GM18909 (cell line): ENCODE measurements around the gene HOXA10.

Experiments
- ATAC-seq: cut with Tn5 transposase; IDR thresholded peaks from one replicate; pipeline ENCODE4 v1.9.1; 2021; ENCODE audit warnings: mild to moderate bottlenecking; ENCODE audit not compliant: unreplicated experiment, poor library complexity

The HOXA10 gene

DNA sequence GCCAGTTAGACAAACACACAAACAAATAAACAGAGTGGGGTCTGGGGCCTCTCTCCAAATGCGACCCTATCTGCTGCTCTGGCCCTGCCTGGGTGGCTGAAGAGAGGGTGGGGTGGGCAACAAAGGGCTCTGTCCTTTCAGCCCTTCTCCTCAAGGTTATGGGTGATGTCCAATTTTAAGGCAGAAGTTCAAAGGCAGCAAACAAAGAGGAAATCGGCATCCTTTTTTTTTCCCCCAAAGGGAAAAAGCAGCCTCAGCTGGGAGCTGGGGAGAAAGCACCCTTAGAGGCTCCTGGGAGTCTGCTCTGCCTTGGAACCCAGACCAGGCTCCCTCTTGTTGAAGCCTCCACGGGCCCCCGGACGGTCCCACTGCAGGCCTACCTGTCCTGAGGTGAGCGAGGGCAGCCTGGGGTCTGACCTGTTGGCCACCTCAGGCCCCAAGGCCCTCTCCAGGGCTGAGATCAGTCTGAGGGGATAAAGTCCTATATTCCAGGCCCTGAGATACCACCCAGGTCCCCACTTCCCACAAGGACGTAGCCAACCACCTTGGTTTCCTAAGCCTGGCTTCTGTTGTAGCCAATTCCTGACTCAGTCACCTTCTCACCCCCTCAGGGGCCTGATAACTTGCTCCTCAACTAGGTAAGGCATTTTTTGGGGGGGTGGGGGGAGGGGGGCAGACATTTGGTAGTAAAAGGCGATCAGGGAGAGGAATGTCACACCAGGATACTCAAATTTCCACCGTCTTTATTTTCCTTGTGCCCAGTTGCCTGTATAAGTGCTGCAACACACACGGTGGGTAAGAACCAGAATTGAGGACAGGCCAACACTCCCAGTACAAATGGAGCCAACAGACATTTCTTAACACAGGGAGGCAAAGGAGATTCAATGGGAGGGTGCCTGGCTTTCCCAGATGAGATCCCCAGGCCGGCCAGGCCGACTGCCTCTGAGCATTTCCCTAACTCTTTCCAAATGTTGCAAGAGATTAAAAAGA is 6.6 kb upstream of the HOXA10 start:
- no peak for ATAC-seq

DNA sequence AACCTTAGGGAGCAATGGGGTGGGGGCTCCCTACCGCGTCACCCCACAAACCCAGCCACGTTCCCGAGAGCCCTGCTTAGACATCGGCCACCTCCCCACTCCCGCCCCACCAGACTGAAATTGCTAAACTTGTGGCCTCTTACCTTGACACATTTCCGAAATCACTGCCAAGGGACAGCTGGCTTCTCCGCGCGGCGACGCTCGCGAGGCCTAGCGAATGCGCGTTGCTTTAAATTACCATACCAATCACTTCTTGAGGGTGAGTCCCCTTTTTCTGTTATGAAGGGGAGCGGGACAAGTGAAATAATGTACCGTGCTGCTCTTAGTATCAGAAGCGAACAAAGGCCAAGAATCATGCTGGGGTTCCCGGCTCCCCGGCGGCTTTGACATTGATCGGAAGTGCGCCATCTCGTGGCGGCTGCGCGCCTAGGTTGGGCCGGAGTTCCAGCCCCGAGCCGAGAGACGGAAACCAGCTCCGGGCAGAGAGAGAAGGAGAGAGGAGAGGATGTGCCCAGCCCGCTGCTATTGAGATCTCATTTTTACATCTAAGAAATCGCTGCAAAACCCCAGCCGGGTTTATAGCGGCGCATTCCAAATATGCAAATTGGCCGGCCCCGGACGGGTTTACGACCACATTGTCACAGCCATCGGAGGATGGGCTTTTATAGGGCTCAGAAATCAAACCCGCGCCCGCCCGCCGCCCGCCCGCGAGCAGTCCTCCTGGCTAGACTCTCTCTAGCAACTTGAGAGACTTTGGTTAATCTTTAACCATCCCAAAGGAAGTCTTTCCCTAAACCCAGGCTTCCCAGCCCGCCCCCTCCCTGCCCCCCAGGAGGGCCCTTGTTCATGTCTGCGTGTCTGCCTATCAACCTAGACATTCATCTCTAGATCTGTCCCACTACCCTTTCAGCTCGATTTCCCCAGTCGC is 5.6 kb upstream of the HOXA10 start:
- no peak for ATAC-seq

DNA sequence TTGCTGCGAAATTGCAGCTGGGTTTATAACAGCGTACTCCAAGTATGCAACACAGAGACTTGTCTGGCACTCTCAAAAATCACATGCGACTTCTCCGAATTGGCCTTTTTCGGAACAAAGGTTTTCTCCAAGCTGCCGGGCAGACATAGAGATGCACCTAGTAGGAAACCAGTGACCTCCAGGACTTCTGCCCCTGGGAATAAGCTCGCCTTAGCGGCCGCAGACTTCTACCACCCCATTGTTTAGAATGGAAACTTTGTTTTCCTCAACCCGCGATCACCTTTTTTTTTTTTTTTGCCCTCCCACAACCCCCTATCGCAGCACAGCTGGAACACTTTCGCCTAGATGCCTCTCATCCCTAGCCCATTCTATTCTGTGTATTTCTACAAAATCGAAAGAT is 4.9 kb upstream of the HOXA10 start:
- ATAC-seq = no peak

DNA sequence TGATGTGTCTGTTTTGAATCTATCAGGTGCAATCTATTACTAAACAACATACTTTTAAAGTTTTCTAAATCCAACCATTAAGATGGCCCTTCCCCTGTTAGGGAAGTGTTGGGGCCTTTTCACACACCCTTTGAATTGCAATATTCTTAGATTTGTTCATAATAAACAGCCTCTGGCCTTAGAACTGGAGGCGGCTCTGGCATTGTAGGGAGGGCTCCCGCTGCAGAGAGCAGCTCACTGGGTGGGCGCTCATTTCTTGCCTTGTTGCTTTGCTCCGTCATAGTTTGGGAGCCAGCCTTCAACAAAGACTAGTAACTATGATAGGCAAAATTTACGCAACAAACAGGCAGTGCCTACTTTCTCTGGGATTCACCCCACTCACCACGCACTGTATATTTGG is 4.2 kb upstream of the HOXA10 start:
- ATAC-seq = no peak

DNA sequence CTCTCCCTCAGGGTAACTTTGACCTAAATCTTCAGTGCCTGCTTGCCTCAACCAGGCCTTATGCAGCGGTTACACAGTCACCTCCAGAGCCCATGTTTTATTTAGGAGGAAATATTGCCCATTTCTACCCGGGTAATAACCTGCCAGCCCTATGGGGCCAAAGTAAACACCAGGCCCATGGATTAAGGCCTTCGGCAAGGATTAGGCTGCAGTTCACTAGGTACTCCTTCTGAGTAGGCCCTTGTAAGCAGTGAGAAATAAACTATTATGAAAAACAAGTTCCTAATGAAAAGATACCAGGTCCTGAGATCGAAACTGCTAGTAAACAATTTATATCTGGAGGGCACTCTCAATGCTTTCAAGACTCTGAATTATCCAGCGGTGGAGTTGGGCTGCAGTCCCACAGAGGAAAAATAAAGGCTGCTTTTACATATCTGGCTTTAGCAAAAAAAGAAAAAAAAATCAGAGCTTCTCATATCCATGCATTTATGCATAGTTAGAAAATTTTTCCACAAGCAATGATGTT is 3.7 kb upstream of the HOXA10 start:
- ATAC-seq = no peak

DNA sequence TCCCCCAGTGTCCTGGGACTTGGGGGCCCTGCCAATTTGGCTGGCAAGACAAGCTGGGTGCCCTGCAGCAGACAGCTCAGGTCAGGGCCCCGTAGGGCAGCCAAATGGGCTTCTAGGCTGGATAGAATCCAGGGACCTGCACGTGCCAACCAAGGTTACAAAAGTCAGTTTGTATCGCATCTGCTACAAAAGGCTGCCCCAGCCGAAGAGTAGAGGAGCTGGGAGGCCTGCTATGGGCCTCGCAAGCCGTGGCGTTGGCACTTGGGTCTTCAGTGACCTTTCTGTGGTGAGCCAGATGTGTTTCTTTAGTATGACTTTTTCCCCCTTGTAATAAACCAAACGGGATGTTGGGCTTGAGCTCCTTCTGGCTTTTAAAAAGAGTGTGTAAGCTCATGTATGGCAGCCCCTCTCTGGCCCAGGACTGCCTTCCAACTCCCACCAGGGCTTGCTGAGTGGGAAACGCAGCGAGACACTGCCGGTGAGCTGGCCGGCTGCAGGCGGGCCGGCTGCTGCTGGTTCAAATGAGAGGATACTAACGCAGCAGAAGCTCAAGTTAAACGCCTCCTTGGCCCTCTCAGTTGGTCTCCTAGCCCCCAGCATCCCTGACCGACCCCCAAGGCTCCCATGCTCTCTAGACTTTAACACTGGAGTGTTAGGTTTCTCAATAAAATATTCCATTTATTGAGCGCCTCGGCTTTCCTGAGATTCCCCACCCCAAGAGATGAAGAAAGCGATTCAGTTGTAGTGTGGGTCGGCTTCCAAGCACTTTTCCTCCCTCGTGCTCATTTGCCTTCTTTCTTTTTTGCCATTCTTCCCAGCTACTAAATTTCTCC is 3.1 kb upstream of the HOXA10 start:
- ATAC-seq = no peak

DNA sequence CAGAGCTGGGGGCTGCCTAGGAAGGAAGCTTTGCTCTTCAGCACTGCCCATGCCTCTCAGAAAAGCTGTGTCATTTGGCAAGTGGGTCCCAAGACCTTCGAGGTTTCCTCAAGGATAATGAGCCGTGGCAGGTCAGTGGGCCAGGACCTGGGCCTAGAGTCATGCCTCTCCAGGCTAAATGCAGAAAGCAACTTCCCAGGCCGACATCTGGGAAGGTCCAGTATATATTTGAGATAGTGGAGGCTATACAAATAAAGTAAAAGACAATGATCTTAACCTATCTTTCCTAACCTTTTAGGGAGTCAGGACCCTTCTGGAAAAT is 2.4 kb upstream of the HOXA10 start:
- ATAC-seq = no peak

DNA sequence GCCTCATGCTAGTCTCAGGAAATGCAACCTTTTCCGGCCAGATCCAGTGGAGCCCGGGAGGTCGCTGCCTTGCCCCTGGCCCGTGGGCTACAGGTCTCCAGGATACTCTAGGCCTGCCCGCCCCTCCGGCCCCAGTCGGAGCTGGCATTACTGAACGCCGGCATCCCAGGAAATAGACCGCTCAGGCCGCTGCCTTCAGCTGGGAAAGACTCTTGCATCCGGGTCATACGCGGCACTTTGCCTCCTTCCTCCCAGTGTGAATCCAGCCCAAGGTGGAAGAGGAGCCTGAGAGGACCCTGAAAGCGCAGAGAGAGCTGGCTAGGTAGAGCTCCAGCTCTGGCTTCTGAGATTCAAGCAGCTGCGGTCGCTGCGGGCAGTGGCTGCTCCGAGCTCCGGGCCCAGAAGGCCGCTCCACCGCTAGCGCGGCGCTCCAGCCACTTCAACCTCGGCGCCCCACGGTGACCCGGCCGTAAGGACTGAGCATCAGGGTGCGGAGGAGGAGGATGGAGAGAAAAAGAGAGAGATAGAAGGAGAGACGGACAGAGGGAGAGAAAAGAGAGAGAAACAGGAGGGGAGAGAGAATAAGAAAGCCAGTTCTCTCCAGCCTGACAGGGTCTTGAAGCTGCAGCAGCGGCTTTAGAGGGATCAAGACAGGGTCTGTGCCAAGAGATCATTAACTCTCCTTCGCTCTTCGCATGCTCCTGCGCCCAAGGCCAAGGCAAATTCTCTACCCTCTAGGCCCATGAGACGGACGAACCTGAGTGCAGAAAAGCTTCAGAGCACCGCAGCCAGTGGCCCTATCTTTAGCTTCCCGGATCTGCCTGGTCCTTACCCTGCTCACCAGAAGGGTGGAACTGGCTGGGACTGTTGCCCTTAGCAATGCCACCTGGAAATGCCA is 1.8 kb upstream of the HOXA10 start:
- no peak for ATAC-seq

DNA sequence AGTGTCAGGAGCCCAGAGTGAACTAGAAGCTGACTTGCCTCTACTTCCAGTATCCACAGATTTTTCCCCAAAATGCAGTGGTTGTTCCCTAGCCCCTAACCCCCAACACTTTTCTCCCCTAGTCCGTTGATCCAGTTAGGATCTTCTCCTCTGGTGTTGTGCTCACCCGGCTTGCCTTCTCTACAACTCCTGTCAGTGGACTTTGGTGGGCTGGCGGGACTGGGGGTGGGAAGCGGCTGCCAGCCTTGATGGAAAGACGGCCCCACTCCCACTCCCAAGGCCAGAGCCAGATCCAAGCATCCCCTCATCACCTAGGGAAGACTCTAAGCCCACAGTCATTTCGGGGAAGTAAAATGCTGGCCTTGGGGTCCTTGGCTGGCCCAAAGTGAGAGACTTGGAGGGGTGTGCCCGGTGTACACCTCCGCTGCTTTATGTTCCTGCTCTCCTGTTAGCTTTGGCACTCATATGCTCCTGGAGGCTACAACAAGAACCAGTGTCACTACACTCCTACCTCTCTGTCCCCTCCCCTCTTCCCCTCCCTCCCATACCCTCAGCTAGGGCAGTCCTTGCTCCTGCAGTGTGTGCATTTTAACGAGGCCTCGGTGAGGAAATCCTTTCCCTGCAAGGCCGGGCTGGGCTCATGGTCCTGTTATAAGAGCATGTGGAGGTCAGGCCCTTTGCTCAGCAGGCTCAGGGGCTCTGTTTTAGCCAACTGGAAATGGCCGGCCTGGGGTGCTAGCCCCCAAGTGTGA is 930 bp upstream of the HOXA10 start:
- no peak for ATAC-seq

DNA sequence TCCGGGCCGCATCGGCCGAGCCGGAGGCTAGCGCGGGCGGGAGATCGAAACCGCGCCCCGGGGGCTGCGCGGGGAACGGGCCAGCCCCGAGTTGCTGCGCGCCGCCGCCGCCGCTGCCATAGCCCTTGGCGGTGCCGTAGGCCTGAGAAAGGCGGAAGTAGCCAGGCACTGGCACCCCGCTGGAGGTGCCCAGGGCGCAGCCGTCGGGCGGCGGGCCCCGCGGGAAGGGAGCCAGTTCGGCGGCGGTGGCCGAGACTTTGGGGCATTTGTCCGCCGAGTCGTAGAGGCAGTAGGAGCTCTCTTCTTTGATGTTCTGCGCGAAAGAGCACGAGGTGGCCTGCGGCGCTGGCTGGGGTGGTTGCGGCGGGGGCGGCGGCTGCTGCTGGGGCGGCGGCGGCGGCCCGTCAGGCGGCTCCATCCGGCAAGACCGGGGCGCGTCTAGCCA is 587 bp downstream of the HOXA10 start:
- ATAC-seq = no peak

DNA sequence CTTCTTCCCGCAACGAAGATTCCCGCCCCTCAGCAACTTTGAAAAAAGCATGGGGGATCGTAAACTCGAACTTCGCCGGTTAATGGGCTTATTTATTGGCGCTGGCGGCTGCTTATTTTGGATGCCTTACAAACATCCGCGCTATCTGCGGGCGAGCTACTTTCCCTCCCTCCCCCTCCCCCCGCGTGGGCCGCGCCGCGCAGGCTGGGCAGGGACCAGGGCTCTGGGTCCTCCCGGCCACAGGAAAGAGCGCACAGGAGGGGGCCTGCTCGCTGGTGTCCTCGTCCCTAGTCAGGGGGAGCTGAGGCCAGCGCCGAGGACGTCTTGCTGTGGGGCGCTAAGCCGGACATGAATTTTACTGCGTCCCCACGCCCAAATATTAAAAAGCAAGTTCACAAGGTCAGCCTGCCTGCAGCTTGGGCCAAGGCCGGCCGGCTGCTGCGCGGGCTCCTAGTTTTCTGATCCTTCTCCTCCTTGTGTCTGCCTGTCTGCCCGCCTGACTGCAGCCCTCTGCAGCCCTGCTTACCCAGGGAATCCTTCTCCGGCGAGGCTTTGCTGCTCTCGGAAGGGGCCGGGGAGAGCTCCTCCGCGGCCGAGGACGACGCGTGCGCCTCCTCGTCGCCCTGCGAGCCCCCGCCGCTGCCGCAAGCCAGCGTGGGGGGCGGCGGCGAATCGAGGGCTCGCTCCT is 1.2 kb downstream of the HOXA10 start:
- no peak for ATAC-seq

DNA sequence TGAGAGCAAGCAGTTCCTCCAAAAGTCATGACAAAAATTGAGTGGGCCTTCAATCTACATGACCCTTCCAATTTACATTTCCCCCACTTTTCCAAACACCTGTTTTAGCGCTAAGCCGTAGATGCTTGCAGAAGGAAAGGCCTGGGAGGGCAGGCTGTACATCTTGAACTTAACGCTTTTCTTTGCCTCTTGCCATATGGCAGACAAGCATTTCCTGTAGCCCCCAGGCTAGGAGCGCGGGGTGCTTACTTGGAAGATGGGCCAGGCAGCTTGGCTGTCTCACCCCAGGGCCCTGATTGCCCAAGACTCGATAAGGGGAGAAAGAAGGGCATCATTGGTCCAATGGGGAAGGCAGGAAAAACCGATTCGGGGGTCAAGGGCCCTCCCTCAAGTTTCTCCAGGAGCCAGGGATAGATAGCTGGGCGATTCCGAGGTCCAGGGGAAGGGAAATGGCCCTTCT is 1.8 kb downstream of the HOXA10 start:
- no peak for ATAC-seq

DNA sequence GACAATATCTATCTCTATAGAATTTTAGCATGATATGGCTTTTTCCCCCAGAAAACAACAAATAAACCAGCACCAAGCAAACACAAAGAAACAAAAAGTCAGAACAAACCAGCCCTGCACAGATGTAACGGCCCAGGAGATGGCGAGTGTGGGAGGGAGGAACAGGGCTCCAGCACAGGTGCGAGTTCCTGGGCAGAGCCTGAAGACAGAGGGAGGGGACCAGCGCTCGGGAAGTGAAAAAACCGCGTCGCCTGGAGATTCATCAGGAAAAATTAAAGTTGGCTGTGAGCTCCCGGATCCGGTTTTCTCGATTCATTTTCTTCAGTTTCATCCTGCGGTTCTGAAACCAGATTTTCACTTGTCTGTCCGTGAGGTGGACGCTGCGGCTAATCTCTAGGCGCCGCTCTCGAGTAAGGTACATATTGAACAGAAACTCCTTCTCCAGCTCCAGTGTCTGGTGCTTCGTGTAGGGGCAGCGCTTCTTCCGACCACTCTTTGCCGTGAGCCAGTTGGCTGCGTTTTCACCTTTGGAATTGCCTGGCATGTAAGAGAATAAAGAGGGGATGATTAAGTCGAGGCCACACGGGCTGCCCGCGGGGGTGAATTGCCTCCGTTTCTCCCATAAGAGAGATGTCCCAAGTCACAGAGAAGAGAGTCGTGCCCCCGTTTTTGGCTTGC is 2.3 kb downstream of the HOXA10 start:
- ATAC-seq = no peak

DNA sequence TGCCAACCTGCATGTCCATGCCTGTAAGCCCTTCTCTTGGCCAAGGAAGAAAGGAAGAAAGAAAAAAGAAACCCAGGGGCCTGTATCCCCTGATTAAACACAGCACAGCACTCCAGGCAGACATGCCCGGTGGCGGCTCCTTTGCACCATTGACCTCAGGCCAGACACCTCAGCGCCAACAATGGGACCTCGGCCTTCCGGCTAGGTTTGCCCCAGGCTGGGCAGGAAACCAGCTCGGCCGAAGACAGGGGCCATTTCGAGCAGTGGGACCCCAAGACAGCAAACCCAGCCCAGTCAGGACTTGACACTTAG is 2.8 kb downstream of the HOXA10 start:
- no peak for ATAC-seq

DNA sequence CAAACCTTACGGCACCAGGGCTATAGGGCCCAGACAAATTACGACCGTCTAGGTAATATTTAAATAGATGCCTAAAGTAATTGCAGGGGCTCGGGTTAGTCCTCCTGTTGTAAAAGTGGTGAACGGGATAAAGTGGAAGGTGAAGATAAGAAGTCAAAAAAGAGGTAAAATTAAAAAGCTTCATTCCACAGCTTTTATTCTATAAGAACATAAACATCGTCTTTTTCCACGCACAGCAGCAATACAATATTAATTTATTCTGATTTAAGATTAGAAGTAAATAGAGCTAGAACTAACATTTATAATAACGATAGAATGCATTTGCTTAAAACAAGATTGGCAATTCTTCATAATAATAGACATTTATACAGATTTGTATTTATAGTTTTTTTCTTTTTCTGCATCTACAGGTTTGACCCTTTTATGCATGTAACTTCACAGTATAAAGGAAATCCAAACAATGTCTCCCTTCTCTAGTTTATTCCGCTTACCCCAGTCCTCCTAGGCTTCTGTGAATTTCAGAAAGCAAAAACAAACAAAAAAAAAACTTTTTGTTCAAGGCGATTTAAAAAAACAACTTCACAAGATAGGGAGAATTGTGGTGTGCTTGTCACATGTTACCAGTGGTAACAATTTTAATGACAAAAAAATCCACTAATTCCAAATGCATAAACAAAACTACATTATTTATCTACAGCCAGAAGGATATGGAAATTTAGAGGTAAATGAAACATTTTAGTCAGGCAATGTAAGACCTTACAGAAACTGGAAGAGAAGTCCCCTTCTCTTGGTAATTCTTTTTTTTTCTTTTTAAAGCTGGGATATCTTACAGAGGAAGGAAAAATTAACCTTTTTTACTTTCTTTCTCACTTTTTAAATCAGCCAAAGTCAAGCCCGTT is 3.4 kb downstream of the HOXA10 start:
- no peak for ATAC-seq

DNA sequence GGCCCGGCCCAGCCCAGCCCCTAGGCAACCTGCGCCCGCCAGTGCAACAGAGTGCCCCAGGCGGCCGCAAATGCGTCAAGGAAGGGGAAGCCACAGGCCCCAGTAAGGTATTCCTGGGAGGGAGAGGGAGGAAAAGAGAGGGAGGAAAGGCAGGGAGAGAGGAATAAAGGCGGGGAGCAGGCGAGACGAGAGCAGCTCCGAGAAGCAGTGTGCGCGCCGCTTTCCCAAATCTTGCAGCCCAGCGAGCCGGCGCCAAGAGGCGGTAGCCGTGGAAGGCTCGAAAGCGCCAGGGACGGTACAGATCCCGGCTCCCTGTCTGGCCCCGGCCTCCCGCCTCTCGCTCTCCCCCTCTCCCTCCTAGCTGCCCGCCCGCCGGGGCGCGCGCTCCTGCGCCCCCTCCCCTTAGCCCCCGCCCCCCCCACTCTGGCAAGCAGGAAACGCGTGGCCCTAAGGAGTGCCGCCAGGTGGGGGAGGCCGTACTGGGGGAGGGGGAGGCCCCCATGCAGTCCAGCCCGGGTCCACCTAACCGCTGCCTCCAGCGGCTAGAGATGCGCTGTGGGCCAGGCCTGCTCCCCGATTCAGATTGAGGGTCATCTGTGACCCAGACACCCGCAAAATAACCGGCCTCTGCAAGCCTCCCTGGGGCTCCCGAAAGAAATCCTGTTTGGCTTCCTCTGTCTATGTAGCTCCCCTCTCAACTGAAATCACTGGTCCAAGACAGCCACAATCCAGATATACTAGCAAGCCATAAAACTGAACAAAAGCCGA is 4.3 kb downstream of the HOXA10 start:
- no peak for ATAC-seq
